HUES64 (cell line): ENCODE measurements around the gene SNRNP35.
"Not testable (repeated sequence)": the region's sequence is repeated elsewhere in the genome, so short reads cannot be mapped to it uniquely, and the experiment has no call there.

Experiments used
- H3K27ac ChIP-seq: 2 replicates; pipeline ENCODE4 v1.7.0; 2013; ENCODE audit warnings: low read depth, low read length, inconsistent platforms
- H3K27me3 ChIP-seq: 2 replicates; pipeline ENCODE4 v1.6.1; 2013; ENCODE audit warnings: mild to moderate bottlenecking, low read length; ENCODE audit not compliant: insufficient read depth
- H3K36me3 ChIP-seq: 2 replicates; pipeline ENCODE4 v1.6.1; 2013; ENCODE audit warnings: mild to moderate bottlenecking, low read length; ENCODE audit not compliant: insufficient read depth
- H3K4me1 ChIP-seq: 2 replicates; pipeline ENCODE4 v1.6.1; 2013; ENCODE audit warnings: mild to moderate bottlenecking, low read length, moderate library complexity; ENCODE audit not compliant: insufficient read depth
- H3K4me3 ChIP-seq: 2 replicates; pipeline ENCODE4 v1.5.1; 2013; ENCODE audit warnings: mild to moderate bottlenecking, low read length, moderate library complexity
- H3K9ac ChIP-seq: 2 replicates; pipeline ENCODE4 v1.6.1; 2013; ENCODE audit warnings: mild to moderate bottlenecking, low read depth, low read length
- H3K9me3 ChIP-seq: 2 replicates; pipeline ENCODE4 v1.6.1; 2013; ENCODE audit warnings: low read depth, low read length; ENCODE audit not compliant: insufficient read depth
- WGBS: fragments of 150-250, 120-280 bp; methylation state at CpG from one replicate; pipeline ENCODE4 v1.1.7; 2013; ENCODE audit warnings: missing lambda C conversion rate; 5-methylcytosine and 5-hydroxymethylcytosine counted together

SNRNP35 gene

DNA sequence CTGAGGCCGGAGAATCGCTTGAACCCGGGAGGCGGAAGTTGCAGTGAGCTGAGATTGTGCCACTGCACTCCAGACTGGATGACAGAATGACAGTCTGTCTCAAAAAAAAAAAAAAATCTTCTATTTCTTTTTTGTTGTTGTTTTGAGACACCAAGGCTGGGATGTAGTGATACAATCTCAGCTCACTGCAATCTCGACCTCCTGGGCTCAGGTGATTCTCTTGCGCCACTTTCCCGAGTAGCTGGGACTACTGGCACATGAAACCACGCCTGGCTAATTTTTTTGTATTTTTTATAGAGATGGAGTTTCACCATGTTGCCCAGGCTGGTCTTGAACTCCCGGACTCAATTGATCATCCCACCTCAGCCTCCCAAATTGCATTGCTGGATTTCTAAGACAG lies 7.3 kb upstream of the SNRNP35 start:
- Histone ChIP-seq H3K4me1 (peaks cover 3% of the 10 kb centered on the region; the same call in 1 of the 2 replicates), H3K27me3 (no peaks in the 10 kb centered on the region), H3K9me3 (no peaks in the 10 kb centered on the region), H3K36me3 (no peaks in the 10 kb centered on the region), H3K4me3 (no peak overlapping the region), H3K27ac (no peak overlapping the region), H3K9ac (no peak overlapping the region)
- 93% methylated on average over 9 of the region's 9 CpGs for WGBS

DNA sequence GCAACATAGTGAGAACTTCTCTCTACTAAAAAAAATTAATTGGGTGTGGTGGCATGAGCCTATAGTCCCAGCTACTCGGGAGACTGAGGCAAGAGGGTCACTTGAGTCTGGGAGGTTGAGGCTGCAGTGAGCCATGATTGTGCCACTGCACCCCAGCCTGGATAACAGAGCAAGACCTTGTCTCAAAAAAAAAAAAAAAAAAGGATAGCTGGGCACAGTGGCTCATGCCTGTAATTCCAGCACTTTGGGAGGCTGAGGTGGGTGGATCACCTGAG lies 5.7 kb upstream of the SNRNP35 start:
- WGBS, result 0% methylated on average over 1 of the region's 1 CpG
- H3K36me3 ChIP-seq, H3K27me3 ChIP-seq, H3K9ac ChIP-seq, H3K4me1 ChIP-seq, H3K9me3 ChIP-seq, H3K4me3 ChIP-seq, H3K27ac ChIP-seq: not testable (repeated sequence)

DNA sequence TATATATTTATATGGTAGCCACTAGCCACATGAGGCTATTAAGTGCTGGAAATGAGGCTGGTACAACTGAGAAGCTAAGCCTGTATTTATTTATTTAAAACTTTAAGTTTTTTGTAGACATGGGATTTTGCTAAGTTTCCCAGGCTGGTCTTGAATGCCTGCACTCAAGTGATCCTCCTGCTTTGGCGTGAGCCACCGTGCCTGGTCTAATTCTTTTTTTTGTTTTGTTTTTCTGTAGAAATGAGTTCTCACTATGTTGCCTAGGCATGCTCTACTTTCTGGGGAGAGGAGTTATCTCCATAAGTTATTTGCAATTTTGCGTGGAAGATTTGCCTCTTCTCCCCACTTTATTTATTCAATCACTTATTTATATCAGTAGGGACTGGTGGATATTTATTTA lies 4.8 kb upstream of the SNRNP35 start:
- H3K4me3 ChIP-seq, result no peak overlapping the region
- no peaks in the 10 kb centered on the region for H3K36me3 ChIP-seq
- H3K9me3 ChIP-seq, result no peaks in the 10 kb centered on the region
- WGBS, result 83% methylated on average over 2 of the region's 3 CpGs
- H3K4me1 ChIP-seq, result no peaks in the 10 kb centered on the region
- no peak overlapping the region for H3K9ac ChIP-seq
- no peak overlapping the region for H3K27ac ChIP-seq
- H3K27me3 ChIP-seq, result no peaks in the 10 kb centered on the region

DNA sequence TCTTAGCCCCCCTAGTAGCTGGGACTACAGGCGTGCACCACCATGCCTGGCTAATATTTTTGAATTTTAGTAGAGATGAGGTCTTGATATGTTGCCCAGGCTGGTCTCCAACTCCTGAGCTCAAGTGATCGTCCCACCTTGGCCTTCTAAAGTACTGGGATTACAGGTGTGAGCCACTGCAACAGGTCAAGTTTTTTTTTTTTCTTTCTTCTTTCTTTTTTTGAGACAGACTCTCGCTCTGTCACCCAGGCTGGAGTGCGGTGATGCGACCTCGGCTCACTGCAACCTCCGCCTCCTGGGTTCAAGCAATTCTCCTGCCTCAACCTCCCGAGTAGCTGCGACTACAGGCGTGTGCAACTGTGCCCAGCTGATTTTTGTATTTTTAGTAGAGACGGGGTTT lies 5.2 kb downstream of the SNRNP35 start:
- 95% methylated on average over 11 of the region's 11 CpGs for WGBS
- not testable (repeated sequence) for H3K27ac ChIP-seq, H3K9ac ChIP-seq

DNA sequence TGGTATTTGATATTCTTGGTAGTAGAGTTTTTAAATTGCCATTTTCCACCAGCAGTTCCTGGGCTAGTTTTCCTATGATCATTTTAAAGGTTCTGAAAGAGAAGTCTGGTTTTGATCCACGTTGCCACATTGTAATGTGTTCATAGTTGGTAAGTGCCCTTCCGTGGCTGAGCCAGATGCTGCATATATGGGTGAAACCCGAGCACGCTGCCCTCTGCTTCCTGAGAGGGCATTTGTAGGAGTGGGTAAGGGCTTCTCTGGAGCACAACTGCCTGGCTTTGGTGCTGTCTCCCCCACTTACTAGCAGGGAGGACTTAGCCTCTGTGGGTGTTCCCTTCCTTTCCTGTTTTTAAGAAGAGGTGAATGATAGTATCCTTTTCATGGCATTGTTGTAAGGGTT lies 7.1 kb downstream of the SNRNP35 start:
- Histone ChIP-seq H3K4me3 (no peak overlapping the region), H3K27ac (no peak overlapping the region), H3K27me3 (no peaks in the 10 kb centered on the region), H3K36me3 (peaks cover 28% of the 10 kb centered on the region), H3K9ac (no peak overlapping the region), H3K9me3 (no peaks in the 10 kb centered on the region), H3K4me1 (no peaks in the 10 kb centered on the region)
- 92% methylated on average over 4 of the region's 4 CpGs for WGBS

More for the DNA sequence above, 5.2 kb downstream of the SNRNP35 start:
- H3K4me1 ChIP-seq, H3K4me3 ChIP-seq, H3K27me3 ChIP-seq, H3K9me3 ChIP-seq: not testable (repeated sequence)
- H3K36me3 ChIP-seq, result peaks cover 26% of the 10 kb centered on the region

DNA sequence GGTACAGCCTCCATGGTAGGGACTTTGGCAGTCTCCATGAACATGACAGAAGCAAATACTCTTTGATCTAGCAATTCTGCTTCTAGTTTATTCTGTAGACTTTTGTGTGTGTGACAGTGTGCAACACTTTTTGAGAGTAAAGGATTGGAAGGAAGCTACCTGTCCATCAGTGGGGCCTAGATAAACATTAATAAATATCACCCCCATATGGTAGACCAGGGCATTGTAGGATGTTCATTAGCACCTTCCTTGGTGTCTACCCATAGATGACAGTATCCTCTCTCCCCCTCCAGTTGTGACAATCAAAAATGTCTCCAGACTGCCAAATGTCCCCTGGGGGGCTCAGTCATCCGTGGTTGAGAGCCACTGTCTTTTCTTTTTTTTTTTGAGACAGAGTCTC lies 10.8 kb downstream of the SNRNP35 start:
- WGBS, result 76% methylated on average over 1 of the region's 1 CpG
- no peak overlapping the region for H3K9ac ChIP-seq
- no peaks in the 10 kb centered on the region for H3K9me3 ChIP-seq
- H3K27ac ChIP-seq, result no peak overlapping the region
- H3K27me3 ChIP-seq, result no peaks in the 10 kb centered on the region
- H3K4me3 ChIP-seq, result no peak overlapping the region
- H3K36me3 ChIP-seq, result peaks cover 40% of the 10 kb centered on the region
- H3K4me1 ChIP-seq, result no peaks in the 10 kb centered on the region

DNA sequence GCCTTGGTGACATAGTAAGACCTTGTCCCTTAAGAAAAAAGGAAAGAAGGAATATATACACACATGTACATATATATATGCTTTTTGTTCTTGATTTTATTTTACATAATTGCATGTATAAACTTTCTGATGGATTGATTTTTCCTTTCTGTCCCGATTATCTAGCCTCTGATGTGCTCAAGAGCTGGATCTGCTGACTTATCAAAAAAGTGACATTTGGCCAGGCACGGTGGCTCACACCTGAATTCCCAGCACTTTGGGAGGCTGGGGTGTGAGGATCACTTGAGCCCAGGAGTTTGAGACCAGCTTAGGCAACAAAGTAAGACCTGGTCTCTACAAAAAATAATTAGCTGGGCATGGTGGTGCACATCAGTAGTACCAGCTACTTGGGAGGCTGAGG lies 12.0 kb downstream of the SNRNP35 start:
- 97% methylated on average over 2 of the region's 2 CpGs for WGBS
- Histone ChIP-seq H3K36me3 (peaks cover 40% of the 10 kb centered on the region), H3K4me3 (no peak overlapping the region)

DNA sequence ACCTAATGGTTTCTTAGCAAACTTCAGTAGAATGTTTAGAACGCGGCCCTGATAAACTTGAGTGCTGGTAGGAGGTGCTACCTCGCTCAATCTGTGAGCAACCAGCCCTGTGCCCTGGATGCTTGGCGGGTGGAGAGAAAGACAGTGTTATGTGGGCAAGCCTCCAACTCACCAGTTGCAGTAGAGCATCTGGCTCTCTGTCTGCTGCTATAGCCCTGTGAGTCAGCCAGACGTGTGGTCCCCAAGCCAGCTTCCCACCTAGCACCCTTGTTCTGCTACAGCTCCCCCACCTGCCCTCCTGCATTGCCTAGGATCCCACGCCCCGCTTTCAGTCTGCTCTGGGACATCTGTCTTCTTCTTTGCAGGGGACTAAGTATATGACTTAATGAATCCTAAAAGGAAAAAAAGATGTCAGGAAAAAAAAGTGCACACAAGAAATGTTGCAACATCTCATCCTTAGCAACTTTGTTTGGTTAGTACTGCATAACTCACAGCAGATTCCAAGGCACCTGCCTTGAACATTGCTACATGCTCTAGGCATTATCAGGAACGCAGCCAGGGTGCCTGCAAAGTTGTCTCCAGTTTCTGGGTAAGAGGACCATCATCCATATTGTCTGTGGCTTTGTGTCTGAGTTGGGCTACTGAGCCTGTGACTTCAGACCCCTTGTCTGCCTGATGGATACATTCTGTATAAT lies 13.6 kb downstream of the SNRNP35 start:
- peaks cover 28% of the 10 kb centered on the region for H3K36me3 ChIP-seq
- H3K4me1 ChIP-seq, result no peaks in the 10 kb centered on the region
- no peaks in the 10 kb centered on the region for H3K27me3 ChIP-seq
- 92% methylated on average over 8 of the region's 8 CpGs for WGBS
- H3K9ac ChIP-seq, result no peak overlapping the region
- no peak overlapping the region for H3K27ac ChIP-seq
- no peaks in the 10 kb centered on the region for H3K9me3 ChIP-seq
- no peak overlapping the region for H3K4me3 ChIP-seq

More for the DNA sequence above, 12.0 kb downstream of the SNRNP35 start:
- Histone ChIP-seq H3K4me1 (no peaks in the 10 kb centered on the region), H3K9ac (no peak overlapping the region), H3K27ac (no peak overlapping the region), H3K27me3 (no peaks in the 10 kb centered on the region), H3K9me3 (no peaks in the 10 kb centered on the region)

DNA sequence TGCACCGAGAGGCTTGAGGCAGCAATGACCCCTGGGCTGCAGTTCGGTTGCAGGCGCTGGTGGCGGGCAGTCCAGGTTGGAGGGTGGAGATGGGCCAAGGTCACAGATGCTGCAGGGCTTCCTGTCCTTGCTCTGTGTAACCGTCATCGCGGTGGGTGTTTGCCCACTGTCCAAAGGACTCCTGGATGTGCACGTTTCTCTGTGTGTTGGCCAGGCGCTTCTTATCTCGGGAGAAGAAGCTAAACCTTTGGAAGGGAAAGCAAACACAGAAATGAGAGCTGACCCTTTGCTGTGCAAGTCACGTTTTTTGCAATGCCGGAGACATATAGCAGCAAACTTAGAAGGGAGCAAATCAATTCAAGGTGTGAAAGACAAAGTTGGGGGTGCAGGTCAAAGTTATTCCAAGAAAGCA lies 14.5 kb downstream of the SNRNP35 start:
- Histone ChIP-seq H3K4me1 (no peaks in the 10 kb centered on the region), H3K36me3 (peaks cover 22% of the 10 kb centered on the region), H3K27me3 (no peaks in the 10 kb centered on the region), H3K4me3 (no peak overlapping the region), H3K9me3 (no peaks in the 10 kb centered on the region), H3K9ac (no peak overlapping the region), H3K27ac (no peak overlapping the region)
- WGBS, result 93% methylated on average over 12 of the region's 12 CpGs

DNA sequence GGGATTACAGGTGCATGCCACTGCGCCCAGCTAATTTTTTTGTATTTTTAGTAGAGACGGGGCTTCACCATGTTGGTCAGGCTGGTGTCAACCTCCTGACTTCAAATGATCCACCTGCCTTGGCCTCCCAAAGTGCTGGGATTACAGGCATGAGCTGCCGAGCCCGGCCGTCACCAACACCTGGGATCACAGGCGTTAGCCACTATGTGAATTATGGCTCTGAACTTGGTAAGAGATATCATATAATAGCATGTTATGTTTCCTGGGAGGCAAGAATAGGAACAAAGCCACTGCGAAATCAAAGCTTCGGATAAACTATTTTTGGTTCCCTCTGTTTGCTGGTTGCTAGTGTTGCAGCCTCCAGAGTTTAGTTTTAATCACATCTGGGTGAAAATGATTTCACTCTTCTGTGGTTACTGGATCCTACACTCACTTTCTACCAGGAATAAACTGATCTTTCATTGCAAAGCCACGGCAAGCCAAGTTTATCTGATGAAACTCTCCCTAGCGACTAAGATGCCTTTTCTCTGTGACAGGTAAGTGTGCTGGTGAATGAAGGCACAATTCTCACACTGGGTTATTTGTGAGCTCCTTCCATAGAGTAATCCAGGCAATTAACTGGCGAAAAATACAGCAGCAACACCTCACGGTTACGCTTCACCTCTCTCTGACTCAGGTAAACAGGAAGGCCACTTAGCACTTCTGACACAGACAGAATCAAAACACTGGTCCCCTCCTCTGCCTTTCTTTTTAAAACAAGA lies 16.7 kb downstream of the SNRNP35 start:
- H3K4me3 ChIP-seq, result no peak overlapping the region
- no peaks in the 10 kb centered on the region for H3K27me3 ChIP-seq
- H3K4me1 ChIP-seq, result no peaks in the 10 kb centered on the region
- WGBS, result 95% methylated on average over 13 of the region's 13 CpGs
- no peaks in the 10 kb centered on the region for H3K9me3 ChIP-seq
- H3K27ac ChIP-seq, result no peak overlapping the region
- no peak overlapping the region for H3K9ac ChIP-seq
- H3K36me3 ChIP-seq, result peaks cover 20% of the 10 kb centered on the region

DNA sequence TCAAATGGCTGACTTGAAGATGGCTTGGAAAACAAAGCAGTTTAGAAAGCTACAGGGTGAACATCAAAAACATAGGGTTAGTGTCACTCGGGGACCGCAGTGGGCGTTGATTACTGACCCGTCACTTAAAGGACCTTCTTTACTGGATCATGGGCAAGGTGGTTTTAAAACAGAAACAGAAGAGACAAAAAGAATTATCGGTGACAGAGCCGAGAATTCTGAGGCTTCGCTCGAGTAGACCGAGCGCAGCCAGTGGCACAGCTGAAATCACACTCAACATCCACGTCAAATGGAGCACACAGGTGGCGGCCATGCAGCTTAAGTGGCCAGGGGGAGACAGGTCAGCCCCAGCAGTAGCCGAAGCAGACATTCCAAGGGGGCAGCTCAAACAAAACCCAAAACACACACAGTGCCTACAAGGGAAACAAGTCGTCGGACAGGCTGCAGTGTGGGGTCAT lies 17.3 kb downstream of the SNRNP35 start:
- Histone ChIP-seq H3K27ac (no peak overlapping the region), H3K9me3 (no peaks in the 10 kb centered on the region), H3K36me3 (peaks cover 18% of the 10 kb centered on the region), H3K9ac (no peak overlapping the region), H3K4me1 (no peaks in the 10 kb centered on the region), H3K4me3 (no peak overlapping the region), H3K27me3 (no peaks in the 10 kb centered on the region)
- WGBS, result 93% methylated on average over 15 of the region's 15 CpGs
